GM12865 (cell line): Measurements from ENCODE around the gene IL4I1.

ENCODE experiments used
- DNase-seq: peaks from one replicate; pipeline ENCODE4 v3.0.0; 2010; ENCODE audit warnings: low read depth
- H3K4me3 ChIP-seq: 2 replicates; pipeline ENCODE4 v1.5.1; 2011; ENCODE audit warnings: mild to moderate bottlenecking, low read depth, low read length, control low read depth
- CTCF ChIP-seq: IDR thresholded peaks from 2 replicates; pipeline ENCODE4 v1.5.1; 2011; ENCODE audit warnings: low read length, control low read depth, low read depth, inconsistent platforms; ENCODE audit not compliant: insufficient read depth; ENCODE audit errors: missing control alignments

The IL4I1 gene

DNA sequence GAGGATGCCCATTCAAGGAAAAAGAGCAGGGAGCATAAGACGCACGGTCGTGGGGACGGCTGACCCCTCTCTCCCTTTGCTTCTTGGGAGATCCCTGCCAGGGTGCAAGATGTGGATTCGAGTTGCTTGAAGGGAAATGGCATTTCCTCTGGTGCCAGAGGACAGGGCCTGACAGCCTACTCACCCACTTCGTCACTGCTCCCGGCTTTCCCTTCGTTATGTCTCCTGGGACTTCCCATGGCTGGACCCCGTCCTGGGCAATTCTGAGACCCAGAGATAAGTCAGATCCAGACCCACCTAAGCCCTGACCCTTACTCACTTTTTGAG lies 18.0 kb downstream of the IL4I1 start:
- H3K4me3 ChIP-seq: peak overlapping the region; percentile 89
- DNase-seq: no peak
- TF ChIP-seq CTCF: no peak

GRCh38 chr19:49877879-49878743 lies 18.6 kb downstream of the IL4I1 start:
- DNase-seq: peak; percentile 99
- no peak for TF ChIP-seq CTCF
- peak overlapping the region; percentile 89 for H3K4me3 ChIP-seq

- DNase-seq: peak; percentile 100
- peak within 1 kb of the TSS; percentile 89 for H3K4me3 ChIP-seq
- TF ChIP-seq CTCF: no peak
Observed at GRCh38 chr19:49877020-49877878, 19.4 kb downstream of the IL4I1 start, which contains the start of the genes AKT1S1 and TBC1D17. AKT1S1 (minus strand) TSS chr19:49877355; CDS start chr19:49873295, 4,060 bp downstream. TBC1D17 (plus strand) TSS chr19:49877702; CDS start chr19:49877724, 22 bp downstream.

- H3K4me3 ChIP-seq: peak overlapping the region; percentile 89
- peak; percentile 100 for DNase-seq
- TF ChIP-seq CTCF: no peak
Observed at GRCh38 chr19:49876422-49877019, 20.2 kb downstream of the IL4I1 start.

DNA sequence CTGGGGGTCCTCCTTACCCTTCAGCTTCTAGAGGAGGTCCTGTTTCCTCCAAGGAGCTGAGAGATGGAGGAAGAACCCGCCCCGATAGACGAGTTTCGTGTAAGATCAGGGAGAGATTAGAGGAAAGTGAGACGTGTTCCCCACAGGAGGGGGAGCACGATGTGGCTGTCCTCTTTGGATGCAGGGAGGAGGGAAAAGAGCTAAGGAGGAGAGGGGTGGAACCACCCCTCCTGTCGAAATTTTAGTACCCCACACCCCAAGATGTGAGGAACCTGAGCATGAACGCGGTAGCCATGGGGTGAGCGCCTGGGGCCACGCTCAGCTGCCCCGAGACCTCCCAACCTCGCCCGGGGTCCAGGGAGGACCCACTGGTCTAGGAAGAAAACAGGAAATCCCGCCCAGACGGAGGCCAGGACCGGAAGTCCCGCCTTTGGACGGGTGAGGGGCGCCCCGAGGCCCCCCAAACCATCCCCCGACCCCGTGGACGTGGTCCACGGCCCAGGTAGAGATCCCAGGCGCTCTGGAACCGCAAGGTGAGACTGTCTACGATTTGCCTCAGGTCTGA lies 20.7 kb downstream of the IL4I1 start:
- peak overlapping the region; percentile 65 for H3K4me3 ChIP-seq
- DNase-seq: peak; percentile 66
- no peak for TF ChIP-seq CTCF

DNA sequence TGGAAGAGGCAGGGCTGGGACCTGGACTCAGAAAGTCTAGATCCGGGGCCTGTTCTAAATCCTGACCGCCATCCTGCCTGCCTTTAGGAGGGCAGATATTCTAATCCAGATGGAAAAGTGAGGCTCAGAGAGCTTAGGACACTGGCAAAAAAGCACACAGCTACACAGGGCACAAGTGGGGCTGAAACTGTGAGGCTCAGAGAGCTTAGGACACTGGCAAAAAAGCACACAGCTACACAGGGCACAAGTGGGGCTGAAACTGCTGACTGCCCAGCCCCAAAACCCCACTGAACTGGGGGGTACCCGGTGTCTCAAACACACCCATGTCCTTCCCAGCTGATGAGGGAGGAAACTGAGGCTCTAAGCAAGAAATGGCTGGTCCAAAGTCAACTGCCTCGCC lies 21.5 kb downstream of the IL4I1 start:
- DNase-seq: no peak
- H3K4me3 ChIP-seq: peak overlapping the region; percentile 65
- no peak for TF ChIP-seq CTCF
